OCI-LY1 (cell line): ENCODE data around the gene TBXAS1.

ENCODE experiments used
- EZH2 ChIP-seq: fragments of 200-600 bp; sonication (generic), shearing (Covaris generic); IDR thresholded peaks from 2 replicates; pipeline ENCODE4 v1.8.0; 2017; ENCODE audit warnings: borderline replicate concordance, mixed run types, mild to moderate bottlenecking, antibody characterized with exemption, low read length, moderate library complexity, mixed read lengths
- TF ChIP-seq, protein P1 (sequence below): fragments of 200-600 bp; sonication (generic), shearing (Covaris generic); IDR thresholded peaks from 2 replicates; pipeline ENCODE4 v1.5.1; 2017; ENCODE audit warnings: mild to moderate bottlenecking, antibody characterized with exemption, low read length, moderate library complexity, mixed read lengths

DNA sequence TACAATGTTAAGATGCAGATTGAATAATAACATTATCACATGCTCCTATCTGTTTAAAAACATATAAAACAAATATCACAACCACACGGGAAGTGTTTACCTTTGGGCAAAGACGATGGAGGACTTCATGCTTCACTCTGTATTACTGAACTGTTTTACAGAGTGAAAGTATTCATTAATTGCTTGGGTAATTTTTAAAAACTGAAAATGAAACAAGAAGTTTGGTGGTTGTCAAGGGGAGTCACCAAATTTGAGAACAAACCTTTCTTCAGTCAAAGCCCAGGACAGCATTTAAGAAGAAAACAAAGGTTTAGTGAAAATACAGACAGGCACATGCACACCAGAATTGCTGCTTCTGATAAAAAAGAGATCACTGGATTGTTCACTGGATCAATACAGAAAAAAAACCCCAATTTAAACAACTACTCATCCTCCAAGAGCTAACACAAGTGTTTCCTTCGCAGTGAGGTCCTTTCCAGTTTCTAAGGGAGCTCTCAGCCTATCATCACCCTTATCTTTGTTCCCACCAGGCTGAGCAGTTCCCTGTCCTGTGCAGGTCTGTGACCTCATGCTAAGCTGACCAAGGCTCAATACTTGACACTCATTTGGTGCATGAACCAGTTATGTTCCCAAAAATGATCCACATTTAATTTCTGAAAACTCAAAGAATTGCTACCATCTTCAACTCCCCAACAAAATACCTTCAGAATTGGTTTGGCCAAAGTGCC lies 224.9 kb downstream of the TBXAS1 start:
- TF ChIP-seq, protein P1, sequence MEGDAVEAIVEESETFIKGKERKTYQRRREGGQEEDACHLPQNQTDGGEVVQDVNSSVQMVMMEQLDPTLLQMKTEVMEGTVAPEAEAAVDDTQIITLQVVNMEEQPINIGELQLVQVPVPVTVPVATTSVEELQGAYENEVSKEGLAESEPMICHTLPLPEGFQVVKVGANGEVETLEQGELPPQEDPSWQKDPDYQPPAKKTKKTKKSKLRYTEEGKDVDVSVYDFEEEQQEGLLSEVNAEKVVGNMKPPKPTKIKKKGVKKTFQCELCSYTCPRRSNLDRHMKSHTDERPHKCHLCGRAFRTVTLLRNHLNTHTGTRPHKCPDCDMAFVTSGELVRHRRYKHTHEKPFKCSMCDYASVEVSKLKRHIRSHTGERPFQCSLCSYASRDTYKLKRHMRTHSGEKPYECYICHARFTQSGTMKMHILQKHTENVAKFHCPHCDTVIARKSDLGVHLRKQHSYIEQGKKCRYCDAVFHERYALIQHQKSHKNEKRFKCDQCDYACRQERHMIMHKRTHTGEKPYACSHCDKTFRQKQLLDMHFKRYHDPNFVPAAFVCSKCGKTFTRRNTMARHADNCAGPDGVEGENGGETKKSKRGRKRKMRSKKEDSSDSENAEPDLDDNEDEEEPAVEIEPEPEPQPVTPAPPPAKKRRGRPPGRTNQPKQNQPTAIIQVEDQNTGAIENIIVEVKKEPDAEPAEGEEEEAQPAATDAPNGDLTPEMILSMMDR, result no peak
- TF ChIP-seq EZH2, result no peak
